T-cell (primary cell): ENCODE results near the gene SLC7A5. TPM values are rescaled to one million over a fixed set of nuclear protein-coding genes. Genes with fewer than 3 reads are reported as not detected.
A peak's percentile ranks its signal among the peaks of the same experiment; 100 is the strongest.
"Not testable (repeated sequence)": the region's sequence is repeated elsewhere in the genome, so short reads cannot be mapped to it uniquely, and the experiment has no call there.

Experiments
- ATAC-seq, 4 experiments: fragments of 200-7000 bp in 3 of 4; fragments of 150-1000 bp in 1 of 4; cut with Tn5 transposase; replicated peaks in 1 of 4; 1 replicate in 3 of 4; 2 replicates in 1 of 4; pipeline ENCODE4 v1.10.0; 2021; ENCODE audit warnings: moderate library complexity in 3 of 4, mild to moderate bottlenecking in 2 of 4, moderate number of reproducible peaks in 1 of 4
- CTCF ChIA-PET, 2 donors: fragments of 300-600 bp; sonication (Branson Sonifier 250); formaldehyde crosslinking; loops; one replicate each; lab custom pipeline; 2022; ENCODE audit warnings: antibody characterized with exemption in 2 of 2; lab: Charles Lee
- POLR2A ChIA-PET, 2 donors: fragments of 300-600 bp; sonication (Branson Sonifier 250); formaldehyde crosslinking; loops; one replicate each; lab custom pipeline; 2022; ENCODE audit warnings: antibody characterized with exemption in 2 of 2; lab: Charles Lee
- DNase-seq, 35 experiments: peaks; one replicate each; pipeline versions ENCODE4 v3.0.0 to v3.0.0-alpha.2; 2013 to 2023
- H3K27ac ChIP-seq: one replicate; pipeline ENCODE4 v1.5.1; 2013; ENCODE audit warnings: low read length
- H3K27me3 ChIP-seq, 2 experiments: replicated peaks in 1 of 2; 1 replicate in 1 of 2; 2 replicates in 1 of 2; pipeline versions ENCODE4 v1.6.1 to v1.7.0; 2013; ENCODE audit warnings: low read length in 1 of 2, mixed read lengths in 1 of 2; ENCODE audit not compliant: control insufficient read depth in 2 of 2, insufficient read depth in 2 of 2; ENCODE audit errors: extremely low read depth in 1 of 2
- H3K36me3 ChIP-seq, 2 donors: 1 replicate in 1 of 2; 2 replicates in 1 of 2; pipeline versions ENCODE4 v1.6.1 to v1.7.0; 2013; ENCODE audit warnings: low read length in 1 of 2; ENCODE audit not compliant: control insufficient read depth in 2 of 2, insufficient read depth in 1 of 2; ENCODE audit errors: extremely low read depth in 1 of 2
- H3K4me1 ChIP-seq, 2 experiments: 1 replicate in 1 of 2; 2 replicates in 1 of 2; pipeline versions ENCODE4 v1.6.1 to v1.7.0; 2013; ENCODE audit warnings: low read length in 2 of 2, mixed read lengths in 1 of 2; ENCODE audit not compliant: insufficient read depth in 2 of 2, control insufficient read depth in 1 of 2; ENCODE audit errors: extremely low read depth in 1 of 2
- H3K4me3 ChIP-seq, 2 donors: 1 replicate in 1 of 2; 2 replicates in 1 of 2; pipeline versions ENCODE4 v1.5.1 to v1.7.0; 2013; ENCODE audit warnings: mild to moderate bottlenecking in 2 of 2, low read length in 1 of 2, moderate library complexity in 1 of 2; ENCODE audit not compliant: control insufficient read depth in 1 of 2; ENCODE audit errors: extremely low read depth in 1 of 2
- H3K9me3 ChIP-seq: 2 replicates; pipeline ENCODE4 v1.7.0; 2013
- H3K27ac Mint-ChIP-seq, 2 donors: one replicate each; pipeline ENCODE4 v1.8.0; 2020 to 2021; ENCODE audit warnings: mild to moderate bottlenecking in 2 of 2, mixed read lengths in 2 of 2
- H3K27me3 Mint-ChIP-seq, 2 donors: one replicate each; pipeline ENCODE4 v1.8.0; 2021 to 2022; ENCODE audit warnings: mixed read lengths in 2 of 2
- H3K36me3 Mint-ChIP-seq: one replicate; pipeline ENCODE4 v1.8.0; 2021; ENCODE audit warnings: mixed read lengths
- H3K4me1 Mint-ChIP-seq, 3 donors: one replicate each; pipeline ENCODE4 v1.8.0; 2020 to 2022; ENCODE audit warnings: mixed read lengths in 3 of 3, mild to moderate bottlenecking in 1 of 3
- H3K4me3 Mint-ChIP-seq, 3 donors: one replicate each; pipeline ENCODE4 v1.8.0; 2020 to 2022; ENCODE audit warnings: mild to moderate bottlenecking in 3 of 3, mixed read lengths in 3 of 3, moderate library complexity in 3 of 3
- H3K9me3 Mint-ChIP-seq, 3 donors: one replicate each; pipeline ENCODE4 v1.8.0; 2020 to 2022; ENCODE audit warnings: mixed read lengths in 3 of 3
- WGBS: methylation state at CpG from one replicate; pipeline ENCODE4 v1.1.5; 2013; ENCODE audit warnings: missing lambda C conversion rate; ENCODE audit not compliant: insufficient coverage; 5-methylcytosine and 5-hydroxymethylcytosine counted together
- total RNA-seq, 35 experiments: library from RNA in 6 of 35; stranded (reverse) in 6 of 35; fragments of 120-200 nt in 1 of 35; gene quantifications; one replicate each; pipeline versions ENCODE4 v1.2.1 to v1.2.4 and lab custom pipeline; 2013 to 2026

SLC7A5 gene
- 10 to 100 TPM; 37.9 to 81.6 (median 40.0) TPM for total RNA-seq
- 4.0 TPM for total RNA-seq (2013)
- total RNA-seq (lab: John Stamatoyannopoulos, UW): 14.5 to 4,044 (median 282) reads per million in 29 experiments

GRCh38 chr16:87869061-87869878 is at the start of gene SLC7A5:
Gene SLC7A5, minus strand, starts transcription at chr16:87869507. Its CDS starts 85 bp downstream, at chr16:87869422.
- CTCF ChIA-PET: interaction anchor here (0.6 to 5.8 kb wide), 7 partner anchors 16 to 92 kb away, joined by 3 to 165 read pairs (median 6); no protein-coding TSS in a partner anchor
- peak within 1 kb of the TSS; percentile 86 to 95 for H3K27ac Mint-ChIP-seq

DNA sequence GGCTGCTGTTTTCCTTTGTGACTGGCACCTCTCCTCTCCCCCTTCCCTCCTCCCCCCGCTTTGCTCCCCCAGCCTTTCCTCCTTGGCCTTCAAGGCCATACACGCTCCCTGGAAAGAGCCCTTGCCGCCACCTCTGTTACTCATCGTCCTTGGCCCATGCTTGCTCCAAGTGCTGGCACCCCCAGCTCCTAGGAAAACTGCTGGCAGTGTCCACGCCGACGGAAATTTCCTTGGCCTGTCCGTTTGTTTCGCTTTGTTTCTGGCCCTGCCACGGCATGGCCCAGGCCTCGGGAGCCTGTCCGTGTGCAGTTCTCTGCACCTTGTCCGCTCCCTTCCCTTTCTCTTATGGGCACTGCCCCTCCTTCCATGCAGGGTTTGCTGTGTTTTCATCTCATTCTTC is 49.0 kb upstream of the SLC7A5 start:
- no peak for ATAC-seq
- ChIA-PET POLR2A (no interaction called here), CTCF (no interaction called here)
- no peaks in the 10 kb centered on the region for H3K9me3 ChIP-seq
- Mint-ChIP-seq H3K27me3 (peaks cover 0 to 8% of the 10 kb centered on the region in 2 donors), H3K9me3 (no peaks in the 10 kb centered on the region), H3K27ac (no peak overlapping the region), H3K36me3 (no peaks in the 10 kb centered on the region), H3K4me3 (no peak overlapping the region), H3K4me1 (peaks cover 0 to 2% (median 0%) of the 10 kb centered on the region in 3 donors)
- peaks cover 0 to 18% of the 10 kb centered on the region in 2 experiments for H3K27me3 ChIP-seq
- no peak overlapping the region for H3K27ac ChIP-seq
- no peaks in the 10 kb centered on the region for H3K4me1 ChIP-seq
- no peak for DNase-seq
- no peaks in the 10 kb centered on the region for H3K36me3 ChIP-seq
- no peak overlapping the region for H3K4me3 ChIP-seq
- 94% methylated on average over 11 of the region's 13 CpGs for WGBS

More at GRCh38 chr16:87869061-87869878, at the start of gene SLC7A5:
- POLR2A ChIA-PET: interaction anchor here in 1 of 2 donors (0.7 to 1.6 kb wide), 4 partner anchors 16 to 100 kb away, joined by 3 to 4 read pairs (median 3); no protein-coding TSS in a partner anchor
- not testable (repeated sequence) for H3K27me3 ChIP-seq, H3K27me3 Mint-ChIP-seq, H3K9me3 Mint-ChIP-seq, H3K9me3 ChIP-seq, H3K36me3 ChIP-seq, H3K36me3 Mint-ChIP-seq
- Mint-ChIP-seq H3K4me1 (peaks cover 48 to 55% (median 49%) of the 10 kb centered on the region in 3 donors), H3K4me3 (peak within 1 kb of the TSS; percentile 87 to 99 (median 91))
- peak within 1 kb of the TSS; percentile 44 for H3K27ac ChIP-seq
- peak within 1 kb of the TSS; percentile 55 to 58 for H3K4me3 ChIP-seq
- 1% methylated on average over 101 of the region's 109 CpGs for WGBS
- ATAC-seq: peak; percentile 74 to 85 (median 80)
- peaks cover 3 to 49% of the 10 kb centered on the region in 2 experiments for H3K4me1 ChIP-seq
- DNase-seq: peak; percentile 55 to 91 (median 79)

DNA sequence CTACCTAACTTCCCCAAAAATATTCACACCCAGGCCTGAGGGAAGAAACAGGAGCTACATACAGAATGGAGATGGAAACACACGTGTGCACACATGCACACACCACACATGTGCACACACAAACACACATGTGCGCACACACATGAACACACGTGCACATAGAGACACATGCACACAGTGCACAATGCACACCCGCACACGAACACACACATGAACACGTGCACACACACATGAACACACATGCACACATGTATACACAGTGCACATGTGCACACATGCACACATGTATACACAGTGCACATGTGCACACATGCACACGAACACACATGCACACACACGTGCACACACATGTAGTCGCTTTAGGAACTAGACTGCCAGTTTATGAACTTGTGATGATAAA is 48.2 kb upstream of the SLC7A5 start:
- Mint-ChIP-seq H3K4me3 (no peak overlapping the region), H3K27ac (no peak overlapping the region), H3K4me1 (peaks cover 0 to 2% (median 0%) of the 10 kb centered on the region in 3 donors), H3K27me3 (peaks cover 0 to 10% of the 10 kb centered on the region in 2 donors), H3K36me3 (no peaks in the 10 kb centered on the region), H3K9me3 (no peaks in the 10 kb centered on the region)
- Histone ChIP-seq H3K27me3 (peaks cover 0 to 18% of the 10 kb centered on the region in 2 experiments), H3K4me1 (no peaks in the 10 kb centered on the region), H3K9me3 (no peaks in the 10 kb centered on the region), H3K36me3 (no peaks in the 10 kb centered on the region), H3K4me3 (no peak overlapping the region), H3K27ac (no peak overlapping the region)
- ChIA-PET CTCF (no interaction called here), POLR2A (no interaction called here)
- DNase-seq (no peak), ATAC-seq (no peak)
- 87% methylated on average over 9 of the region's 9 CpGs for WGBS

DNA sequence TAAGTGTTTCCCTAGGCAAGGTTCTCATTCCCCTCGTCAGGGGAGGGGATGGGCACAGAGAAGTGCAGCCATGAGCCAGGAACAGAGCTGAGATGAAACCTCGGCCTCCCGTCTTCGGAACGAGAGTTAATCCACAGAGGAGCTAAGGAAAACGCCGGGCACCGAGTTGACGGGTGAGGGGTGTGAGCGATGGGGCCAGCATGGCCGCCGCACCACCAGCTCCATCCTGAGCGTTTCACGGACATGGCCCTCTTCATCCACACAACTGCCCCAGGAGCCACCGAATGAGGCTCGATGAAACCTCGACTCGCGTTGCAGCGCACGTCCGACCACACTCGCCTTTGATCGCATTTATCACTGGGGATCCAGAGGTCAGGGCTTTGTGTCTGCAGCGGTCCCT is 45.5 kb upstream of the SLC7A5 start:
- Mint-ChIP-seq H3K27ac (no peak overlapping the region), H3K4me1 (peaks cover 0 to 2% (median 0%) of the 10 kb centered on the region in 3 donors), H3K9me3 (no peaks in the 10 kb centered on the region), H3K36me3 (no peaks in the 10 kb centered on the region), H3K27me3 (peaks cover 0 to 12% of the 10 kb centered on the region in 2 donors), H3K4me3 (no peak overlapping the region)
- CTCF ChIA-PET: no interaction called here
- Histone ChIP-seq H3K9me3 (no peaks in the 10 kb centered on the region), H3K4me3 (no peak overlapping the region), H3K4me1 (no peaks in the 10 kb centered on the region), H3K27ac (no peak overlapping the region), H3K36me3 (no peaks in the 10 kb centered on the region), H3K27me3 (peaks cover 0 to 21% of the 10 kb centered on the region in 2 experiments)
- POLR2A ChIA-PET: no interaction called here
- ATAC-seq (no peak), DNase-seq (no peak)
- WGBS: 93% methylated on average over 20 of the region's 25 CpGs

- H3K36me3 ChIP-seq, DNase-seq, H3K27ac Mint-ChIP-seq, CTCF ChIA-PET, H3K9me3 ChIP-seq, H3K4me3 Mint-ChIP-seq, H3K4me3 ChIP-seq, H3K4me1 ChIP-seq, H3K36me3 Mint-ChIP-seq, H3K27ac ChIP-seq, H3K4me1 Mint-ChIP-seq, POLR2A ChIA-PET, ATAC-seq, H3K9me3 Mint-ChIP-seq: not testable (repeated sequence)
- peaks cover 0 to 21% of the 10 kb centered on the region in 2 experiments for H3K27me3 ChIP-seq
- H3K27me3 Mint-ChIP-seq: peaks cover 0 to 12% of the 10 kb centered on the region in 2 donors
- 84% methylated on average over 21 of the region's 27 CpGs for WGBS
Measured at GRCh38 chr16:87914021-87914725, 44.9 kb upstream of the SLC7A5 start.

DNA sequence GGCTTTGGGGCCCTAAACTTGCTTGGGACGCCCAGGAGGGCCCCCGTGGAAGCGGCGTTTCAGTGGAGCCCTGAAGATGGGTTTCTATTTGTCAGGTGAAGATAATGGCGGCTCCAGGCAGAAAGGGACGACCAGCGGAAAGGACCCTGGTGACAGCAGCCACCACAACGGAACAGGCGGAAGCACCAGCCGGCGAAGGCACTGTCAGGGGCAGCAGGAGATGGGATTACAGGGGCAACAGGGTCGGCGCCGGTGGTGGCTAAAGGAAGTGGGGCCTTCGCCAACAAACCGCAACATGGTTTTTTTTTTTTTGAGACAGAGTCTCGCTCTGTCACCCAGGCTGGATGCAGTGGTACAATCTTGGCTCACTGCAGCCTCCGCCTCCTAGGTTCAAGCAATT is 43.4 kb upstream of the SLC7A5 start:
- H3K27me3 Mint-ChIP-seq, DNase-seq, H3K9me3 ChIP-seq, H3K27ac ChIP-seq, ATAC-seq, POLR2A ChIA-PET, H3K4me1 ChIP-seq, H3K36me3 ChIP-seq, H3K27ac Mint-ChIP-seq, H3K4me3 ChIP-seq, H3K36me3 Mint-ChIP-seq, H3K4me1 Mint-ChIP-seq, H3K9me3 Mint-ChIP-seq, CTCF ChIA-PET: not testable (repeated sequence)
- WGBS: 78% methylated on average over 17 of the region's 18 CpGs
- peaks cover 0 to 19% of the 10 kb centered on the region in 2 experiments for H3K27me3 ChIP-seq
- peak overlapping the region in 1 of 3 donors; percentile 17 for H3K4me3 Mint-ChIP-seq
